Nephron (organoid): Measurements from ENCODE around the gene IFI44.

Experiments
- H3K27ac Mint-ChIP-seq, 3 experiments: 2 replicates each; pipeline ENCODE4 v1.8.0; 2020; ENCODE audit warnings: mixed read lengths in 3 of 3, mild to moderate bottlenecking in 2 of 3, moderate library complexity in 1 of 3
- H3K27me3 Mint-ChIP-seq: 2 replicates; pipeline ENCODE4 v1.8.0; 2021; ENCODE audit warnings: low read depth, mild to moderate bottlenecking, moderate library complexity, mixed read lengths
- H3K36me3 Mint-ChIP-seq: 2 replicates; pipeline ENCODE4 v1.8.0; 2020; ENCODE audit warnings: low read depth, mixed read lengths
- H3K4me1 Mint-ChIP-seq: 2 replicates; pipeline ENCODE4 v1.8.0; 2020; ENCODE audit warnings: mixed read lengths
- H3K4me3 Mint-ChIP-seq, 3 experiments: 2 replicates each; pipeline ENCODE4 v1.8.0; 2020; ENCODE audit warnings: mild to moderate bottlenecking in 3 of 3, mixed read lengths in 3 of 3, moderate library complexity in 2 of 3
- H3K9me3 Mint-ChIP-seq: 2 replicates; pipeline ENCODE4 v1.8.0; 2020; ENCODE audit warnings: mixed read lengths
- TF ChIP-seq, protein P1 (sequence below), 3 experiments: fragments of 200-600 bp; sonication (generic); IDR thresholded peaks; one replicate each; pipeline ENCODE4 v1.5.0; 2021; ENCODE audit warnings: antibody characterized with exemption in 3 of 3; ENCODE audit not compliant: unreplicated experiment in 3 of 3

The IFI44 gene

DNA sequence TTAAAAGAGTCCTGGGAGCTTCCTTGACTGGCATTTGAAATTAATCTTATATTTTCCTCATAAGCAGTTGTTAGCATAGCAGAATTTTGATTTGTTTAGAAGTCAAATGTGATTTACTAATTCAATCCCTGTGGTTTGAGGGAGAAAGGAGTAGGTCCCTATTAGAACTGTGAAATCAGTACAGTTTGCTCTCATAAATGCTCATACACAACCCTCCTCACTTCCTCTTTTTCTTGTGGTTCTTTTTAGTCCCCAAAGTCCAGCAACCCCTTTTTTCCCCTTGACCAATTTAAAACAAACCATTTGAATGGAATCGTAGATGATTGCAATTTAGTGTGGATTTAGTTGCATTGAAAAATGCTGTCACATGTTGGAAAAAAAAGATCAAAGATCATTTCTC, 9.2 kb upstream of the IFI44 start:
- Mint-ChIP-seq H3K27ac (no peak overlapping the region), H3K4me1 (no peaks in the 10 kb centered on the region), H3K27me3 (peaks cover 3% of the 10 kb centered on the region), H3K9me3 (no peaks in the 10 kb centered on the region), H3K4me3 (no peak overlapping the region), H3K36me3 (peaks cover 6% of the 10 kb centered on the region)
- TF ChIP-seq, protein P1, sequence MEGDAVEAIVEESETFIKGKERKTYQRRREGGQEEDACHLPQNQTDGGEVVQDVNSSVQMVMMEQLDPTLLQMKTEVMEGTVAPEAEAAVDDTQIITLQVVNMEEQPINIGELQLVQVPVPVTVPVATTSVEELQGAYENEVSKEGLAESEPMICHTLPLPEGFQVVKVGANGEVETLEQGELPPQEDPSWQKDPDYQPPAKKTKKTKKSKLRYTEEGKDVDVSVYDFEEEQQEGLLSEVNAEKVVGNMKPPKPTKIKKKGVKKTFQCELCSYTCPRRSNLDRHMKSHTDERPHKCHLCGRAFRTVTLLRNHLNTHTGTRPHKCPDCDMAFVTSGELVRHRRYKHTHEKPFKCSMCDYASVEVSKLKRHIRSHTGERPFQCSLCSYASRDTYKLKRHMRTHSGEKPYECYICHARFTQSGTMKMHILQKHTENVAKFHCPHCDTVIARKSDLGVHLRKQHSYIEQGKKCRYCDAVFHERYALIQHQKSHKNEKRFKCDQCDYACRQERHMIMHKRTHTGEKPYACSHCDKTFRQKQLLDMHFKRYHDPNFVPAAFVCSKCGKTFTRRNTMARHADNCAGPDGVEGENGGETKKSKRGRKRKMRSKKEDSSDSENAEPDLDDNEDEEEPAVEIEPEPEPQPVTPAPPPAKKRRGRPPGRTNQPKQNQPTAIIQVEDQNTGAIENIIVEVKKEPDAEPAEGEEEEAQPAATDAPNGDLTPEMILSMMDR (IDR thresholded peaks at IDR 0.05; ENCODE audit: unreplicated experiment in 3 of 3) = no peak

DNA sequence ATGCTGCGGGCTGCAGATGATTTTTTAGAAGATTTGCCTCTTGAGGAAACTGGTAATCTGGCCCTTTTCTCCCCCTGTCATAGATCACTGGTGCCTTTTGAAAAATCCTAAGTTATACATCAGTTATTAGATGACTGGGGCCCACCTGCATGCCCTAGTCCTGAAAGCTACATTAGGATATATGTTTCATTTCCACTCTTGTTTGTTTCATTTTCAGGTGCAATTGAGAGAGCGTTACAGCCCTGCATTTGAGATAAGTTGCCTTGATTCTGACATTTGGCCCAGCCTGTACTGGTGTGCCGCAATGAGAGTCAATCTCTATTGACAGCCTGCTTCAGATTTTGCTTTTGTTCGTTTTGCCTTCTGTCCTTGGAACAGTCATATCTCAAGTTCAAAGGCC, 8.1 kb upstream of the IFI44 start:
- no peaks in the 10 kb centered on the region for H3K9me3 Mint-ChIP-seq
- peaks cover 6% of the 10 kb centered on the region for H3K36me3 Mint-ChIP-seq
- H3K27me3 Mint-ChIP-seq = peaks cover 3% of the 10 kb centered on the region
- peaks cover 5% of the 10 kb centered on the region for H3K4me1 Mint-ChIP-seq
- TF ChIP-seq, protein P1 (IDR thresholded peaks at IDR 0.05; ENCODE audit: unreplicated experiment in 3 of 3) = no peak
- no peak overlapping the region for H3K27ac Mint-ChIP-seq
- no peak overlapping the region for H3K4me3 Mint-ChIP-seq

DNA sequence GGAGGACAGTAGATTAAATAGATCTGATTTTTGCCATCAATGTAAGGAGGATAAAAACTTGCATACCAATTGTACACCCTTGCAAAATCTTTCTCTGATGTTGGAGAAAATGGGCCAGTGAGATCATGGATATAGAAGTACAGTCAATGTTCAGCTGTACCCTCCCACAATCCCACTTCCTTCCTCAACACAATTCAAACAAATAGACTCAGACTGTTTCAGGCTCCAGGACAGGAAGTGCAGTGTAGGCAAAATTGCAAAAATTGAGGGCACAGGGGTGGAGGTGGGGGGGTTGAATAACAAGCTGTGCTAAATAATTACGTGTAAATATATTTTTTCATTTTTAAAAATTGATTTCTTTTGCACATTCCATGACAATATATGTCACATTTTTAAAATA, 3.9 kb upstream of the IFI44 start:
- Mint-ChIP-seq H3K4me3 (no peak overlapping the region), H3K36me3 (peaks cover 10% of the 10 kb centered on the region), H3K4me1 (peaks cover 21% of the 10 kb centered on the region), H3K27me3 (peaks cover 3% of the 10 kb centered on the region), H3K27ac (no peak overlapping the region), H3K9me3 (peaks cover 9% of the 10 kb centered on the region)
- TF ChIP-seq, protein P1 (IDR thresholded peaks at IDR 0.05; ENCODE audit: unreplicated experiment in 3 of 3) = no peak

DNA sequence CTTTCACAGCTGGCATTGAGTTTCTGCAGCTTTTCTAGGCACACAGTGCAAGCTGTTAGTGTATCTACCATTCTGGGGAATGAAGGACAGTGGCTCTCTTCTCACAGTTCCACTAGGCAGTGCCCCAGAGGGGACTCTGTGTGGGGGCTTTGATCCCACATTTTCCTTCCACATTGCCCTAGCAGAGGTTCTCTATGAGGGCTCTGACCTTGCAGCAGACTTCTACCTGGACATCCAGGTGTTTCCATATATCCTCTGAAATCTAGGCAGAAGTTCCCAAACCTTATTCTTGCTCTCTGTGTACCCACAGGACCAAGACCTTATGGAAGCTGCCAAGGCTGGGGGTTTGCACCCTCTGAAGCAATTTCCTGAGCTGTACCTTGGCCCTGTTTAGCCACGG, 2.4 kb upstream of the IFI44 start:
- TF ChIP-seq, protein P1 (IDR thresholded peaks at IDR 0.05; ENCODE audit: unreplicated experiment in 3 of 3) = no peak
- H3K36me3 Mint-ChIP-seq = peaks cover 10% of the 10 kb centered on the region
- no peak overlapping the region for H3K4me3 Mint-ChIP-seq
- H3K27ac Mint-ChIP-seq = no peak overlapping the region
- H3K9me3 Mint-ChIP-seq = peaks cover 9% of the 10 kb centered on the region
- H3K4me1 Mint-ChIP-seq = peaks cover 32% of the 10 kb centered on the region
- H3K27me3 Mint-ChIP-seq = peaks cover 3% of the 10 kb centered on the region

DNA sequence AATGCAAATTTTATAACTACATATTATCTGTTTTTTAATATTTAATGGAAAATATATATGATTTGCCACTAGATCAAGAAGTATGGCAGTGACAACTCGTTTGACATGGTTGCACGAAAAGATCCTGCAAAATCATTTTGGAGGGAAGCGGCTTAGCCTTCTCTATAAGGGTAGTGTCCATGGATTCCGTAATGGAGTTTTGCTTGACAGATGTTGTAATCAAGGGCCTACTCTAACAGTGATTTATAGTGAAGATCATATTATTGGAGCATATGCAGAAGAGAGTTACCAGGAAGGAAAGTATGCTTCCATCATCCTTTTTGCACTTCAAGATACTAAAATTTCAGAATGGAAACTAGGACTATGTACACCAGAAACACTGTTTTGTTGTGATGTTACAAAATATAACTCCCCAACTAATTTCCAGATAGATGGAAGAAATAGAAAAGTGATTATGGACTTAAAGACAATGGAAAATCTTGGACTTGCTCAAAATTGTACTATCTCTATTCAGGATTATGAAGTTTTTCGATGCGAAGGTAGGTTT, 556 bp downstream of the IFI44 start:
- peak overlapping the region; percentile 25 to 86 (median 70) for H3K4me3 Mint-ChIP-seq
- peaks cover 3% of the 10 kb centered on the region for H3K36me3 Mint-ChIP-seq
- H3K27ac Mint-ChIP-seq = peak overlapping the region in 2 of 3 experiments; percentile 81 to 82
- H3K27me3 Mint-ChIP-seq = no peaks in the 10 kb centered on the region
- peaks cover 11% of the 10 kb centered on the region for H3K9me3 Mint-ChIP-seq
- TF ChIP-seq, protein P1 (IDR thresholded peaks at IDR 0.05; ENCODE audit: unreplicated experiment in 3 of 3) = no peak
- peaks cover 40% of the 10 kb centered on the region for H3K4me1 Mint-ChIP-seq

DNA sequence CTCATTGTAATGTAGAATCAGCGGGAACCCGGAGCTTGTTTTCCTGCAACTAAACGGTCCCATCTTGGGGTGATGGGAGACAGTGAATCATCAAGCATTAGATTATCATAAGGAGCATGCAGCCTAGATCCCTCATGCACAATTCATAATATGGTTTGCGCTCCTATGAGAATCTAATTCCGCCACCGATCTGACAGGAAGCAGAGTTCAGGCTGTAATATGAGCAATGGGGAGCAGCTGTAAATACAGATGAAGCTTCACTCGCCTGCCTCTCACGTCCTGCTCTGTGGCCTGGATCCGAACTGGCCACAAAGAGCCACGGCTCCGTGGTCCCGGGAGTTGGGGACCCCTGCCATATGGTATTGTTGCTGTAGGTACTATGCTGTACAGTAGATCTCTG, 1.6 kb downstream of the IFI44 start:
- peaks cover 36% of the 10 kb centered on the region for H3K4me1 Mint-ChIP-seq
- H3K9me3 Mint-ChIP-seq = peaks cover 11% of the 10 kb centered on the region
- H3K36me3 Mint-ChIP-seq = peaks cover 3% of the 10 kb centered on the region
- no peaks in the 10 kb centered on the region for H3K27me3 Mint-ChIP-seq
- peak overlapping the region in 2 of 3 experiments; percentile 81 to 82 for H3K27ac Mint-ChIP-seq
- H3K4me3 Mint-ChIP-seq = peak overlapping the region in 2 of 3 experiments; percentile 70 to 86
- TF ChIP-seq, protein P1 (IDR thresholded peaks at IDR 0.05; ENCODE audit: unreplicated experiment in 3 of 3) = no peak
